Common myeloid progenitor, CD34-positive (primary cell): Measurements from ENCODE around the gene PRRC2A.

Experiments used
- CTCF ChIA-PET: fragments of 350-600 bp; sonication (Branson Sonifier 250); formaldehyde crosslinking; loops from one replicate; lab custom pipeline; 2021; ENCODE audit warnings: antibody characterized with exemption; lab: Charles Lee
- POLR2A ChIA-PET: fragments of 350-600 bp; sonication (Branson Sonifier 250); formaldehyde crosslinking; loops from one replicate; lab custom pipeline; 2021; ENCODE audit warnings: antibody characterized with exemption; lab: Charles Lee
- DNase-seq, 3 donors: peaks; one replicate each; pipeline versions ENCODE4 v3.0.0 to v3.0.0-alpha.2; 2013
- H3K27ac ChIP-seq, 2 experiments: 1 replicate in 1 of 2; 2 replicates in 1 of 2; pipeline ENCODE4 v1.7.0; 2013; ENCODE audit warnings: inconsistent platforms in 2 of 2, low read length in 2 of 2, mild to moderate bottlenecking in 2 of 2, low read depth in 1 of 2, moderate library complexity in 1 of 2; ENCODE audit not compliant: severe bottlenecking in 2 of 2, insufficient read depth in 1 of 2, poor library complexity in 1 of 2
- H3K27me3 ChIP-seq, 5 experiments: replicated peaks in 2 of 5; 1 replicate in 3 of 5; 2 replicates in 2 of 5; pipeline versions ENCODE4 v1.6.1 to v1.7.0; 2013; ENCODE audit warnings: low read length in 4 of 5, mild to moderate bottlenecking in 2 of 5, moderate library complexity in 2 of 5, inconsistent platforms in 1 of 5; ENCODE audit not compliant: insufficient read depth in 5 of 5, control insufficient read depth in 4 of 5
- H3K36me3 ChIP-seq, 4 experiments: 1 replicate in 2 of 4; 2 replicates in 2 of 4; pipeline versions ENCODE4 v1.6.1 to v1.7.0; 2013; ENCODE audit warnings: low read length in 3 of 4, control low read depth in 1 of 4, mild to moderate bottlenecking in 1 of 4; ENCODE audit not compliant: control insufficient read depth in 4 of 4, insufficient read depth in 4 of 4
- H3K4me1 ChIP-seq, 4 experiments: 1 replicate in 3 of 4; 2 replicates in 1 of 4; pipeline versions ENCODE4 v1.6.1 to v1.7.1; 2013; ENCODE audit warnings: low read length in 3 of 4, mild to moderate bottlenecking in 3 of 4, control low read depth in 1 of 4, inconsistent platforms in 1 of 4, moderate library complexity in 1 of 4; ENCODE audit not compliant: control insufficient read depth in 4 of 4, insufficient read depth in 4 of 4; ENCODE audit errors: control extremely low read depth in 1 of 4
- H3K4me3 ChIP-seq, 7 experiments: 1 replicate in 4 of 7; 2 replicates in 3 of 7; pipeline versions ENCODE4 v1.5.1 to v1.7.0; 2013; ENCODE audit warnings: mild to moderate bottlenecking in 7 of 7, low read length in 6 of 7, moderate library complexity in 6 of 7, inconsistent platforms in 2 of 7, low read depth in 2 of 7, control low read depth in 1 of 7; ENCODE audit not compliant: insufficient read depth in 4 of 7, control insufficient read depth in 1 of 7; ENCODE audit errors: extremely low read depth in 1 of 7
- H3K9me3 ChIP-seq, 5 experiments: 1 replicate in 4 of 5; 2 replicates in 1 of 5; pipeline versions ENCODE4 v1.6.1 to v1.7.1; 2013; ENCODE audit warnings: low read length in 4 of 5, mild to moderate bottlenecking in 2 of 5, inconsistent platforms in 1 of 5, low read depth in 1 of 5, moderate library complexity in 1 of 5; ENCODE audit not compliant: control insufficient read depth in 4 of 5, insufficient read depth in 2 of 5; ENCODE audit errors: control extremely low read depth in 1 of 5
- WGBS: methylation state at CpG from one replicate; pipeline ENCODE4 v1.1.5; 2013; ENCODE audit not compliant: insufficient coverage; 5-methylcytosine and 5-hydroxymethylcytosine counted together

PRRC2A gene

GRCh38 chr6:31579546-31580437 is 40.7 kb upstream of the PRRC2A start:
- POLR2A ChIA-PET: interaction anchor here (1.4 to 2.4 kb wide), 2 partner anchors 19 to 29 kb away, joined by 8 read pairs; no protein-coding TSS in a partner anchor
- CTCF ChIA-PET: interaction anchor here (0.8 to 19.6 kb wide), 8 partner anchors 10 to 81 kb away, joined by 3 to 605 read pairs (median 4); partner anchors contain the start of genes AIF1, ATP6V1G2, C6orf47 and DDX39B
- H3K4me3 ChIP-seq: peak overlapping the region in 6 of 7 experiments; percentile 85 to 96 (median 90)
- WGBS: 97% methylated on average over 3 of the region's 8 CpGs
- H3K27ac ChIP-seq: no peak overlapping the region
- no peaks in the 10 kb centered on the region for H3K36me3 ChIP-seq
- no peaks in the 10 kb centered on the region for H3K9me3 ChIP-seq
- H3K4me1 ChIP-seq: peaks cover 8 to 64% (median 56%) of the 10 kb centered on the region in 4 experiments
- no peaks in the 10 kb centered on the region for H3K27me3 ChIP-seq
- DNase-seq: no peak

GRCh38 chr6:31580438-31580740 is 40.1 kb upstream of the PRRC2A start:
- Histone ChIP-seq H3K27ac (no peak overlapping the region), H3K4me1 (peaks cover 10 to 64% (median 57%) of the 10 kb centered on the region in 4 experiments), H3K36me3 (no peaks in the 10 kb centered on the region), H3K27me3 (no peaks in the 10 kb centered on the region), H3K4me3 (peak overlapping the region; percentile 85 to 96 (median 91)), H3K9me3 (no peaks in the 10 kb centered on the region)
- POLR2A ChIA-PET: interaction anchor here (0.8 to 2.4 kb wide), 6 partner anchors 18 to 33 kb away, joined by 3 to 8 read pairs (median 4); partner anchors contain the start of gene NFKBIL1
- CTCF ChIA-PET: interaction anchor here (0.8 to 19.6 kb wide), 8 partner anchors 9 to 80 kb away, joined by 3 to 605 read pairs (median 4); partner anchors contain the start of genes AIF1, ATP6V1G2, C6orf47 and DDX39B
- WGBS: 43% methylated on average over 10 of the region's 11 CpGs
- no peak for DNase-seq

- ChIA-PET CTCF (interaction anchor here (0.8 to 19.6 kb wide), 8 partner anchors 9 to 46 kb away, joined by 3 to 605 read pairs (median 5); partner anchors contain the start of genes AIF1, ATP6V1G2, DDX39B and LTA), POLR2A (interaction anchor here (0.8 to 2.4 kb wide), 8 partner anchors 13 to 34 kb away, joined by 3 to 8 read pairs (median 4); partner anchors contain the start of gene NFKBIL1)
- under 1% methylated on average over 40 of the region's 62 CpGs for WGBS
- DNase-seq: peak; percentile 81 to 86 (median 85)
- Histone ChIP-seq H3K27me3 (no peaks in the 10 kb centered on the region), H3K4me1 (peaks cover 12 to 65% (median 57%) of the 10 kb centered on the region in 4 experiments), H3K9me3 (no peaks in the 10 kb centered on the region), H3K4me3 (peak overlapping the region; percentile 85 to 96 (median 91)), H3K27ac (peak overlapping the region; percentile 46 to 83), H3K36me3 (no peaks in the 10 kb centered on the region)
Observed at GRCh38 chr6:31580807-31581433, 39.6 kb upstream of the PRRC2A start.

GRCh38 chr6:31581434-31582229 is 38.9 kb upstream of the PRRC2A start:
- H3K36me3 ChIP-seq: no peaks in the 10 kb centered on the region
- POLR2A ChIA-PET: interaction anchor here (0.8 to 2.4 kb wide), 11 partner anchors 12 to 35 kb away, joined by 3 to 8 read pairs (median 4); partner anchors contain the start of gene NFKBIL1
- CTCF ChIA-PET: interaction anchor here (0.7 to 19.6 kb wide), 7 partner anchors 14 to 70 kb away, joined by 3 to 605 read pairs (median 6); partner anchors contain the start of genes ATP6V1G2, BAG6, DDX39B and LTA
- peak overlapping the region; percentile 85 to 96 (median 91) for H3K4me3 ChIP-seq
- H3K9me3 ChIP-seq: no peaks in the 10 kb centered on the region
- WGBS: 4% methylated on average over 16 of the region's 21 CpGs
- no peak for DNase-seq
- peaks cover 13 to 71% (median 59%) of the 10 kb centered on the region in 4 experiments for H3K4me1 ChIP-seq
- H3K27ac ChIP-seq: peak overlapping the region; percentile 46 to 83
- no peaks in the 10 kb centered on the region for H3K27me3 ChIP-seq

GRCh38 chr6:31582230-31582643 is 38.3 kb upstream of the PRRC2A start, which contains the start of gene LTB:
LTB (minus strand) TSS chr6:31582424; CDS start chr6:31582417, 7 bp downstream.
- peak in 1 of 3 donors; percentile 31 for DNase-seq
- H3K27me3 ChIP-seq: no peaks in the 10 kb centered on the region
- ChIA-PET POLR2A (interaction anchor here (0.6 to 2.3 kb wide), 8 partner anchors 11 to 564 kb away, joined by 3 to 7 read pairs (median 4); partner anchors contain the start of gene NFKBIL1), CTCF (interaction anchor here (0.7 to 19.6 kb wide), 7 partner anchors 7 to 70 kb away, joined by 3 to 605 read pairs (median 76); partner anchors contain the start of genes ATP6V1G2, BAG6, DDX39B and LTA)
- H3K4me3 ChIP-seq: peak within 1 kb of the TSS; percentile 85 to 96 (median 91)
- H3K27ac ChIP-seq: peak within 1 kb of the TSS; percentile 46 to 83
- H3K9me3 ChIP-seq: no peaks in the 10 kb centered on the region
- peaks cover 17 to 71% (median 62%) of the 10 kb centered on the region in 4 experiments for H3K4me1 ChIP-seq
- 0% methylated on average over 2 of the region's 3 CpGs for WGBS
- no peaks in the 10 kb centered on the region for H3K36me3 ChIP-seq

- Histone ChIP-seq H3K4me1 (peaks cover 21 to 93% (median 81%) of the 10 kb centered on the region in 4 experiments), H3K27me3 (no peaks in the 10 kb centered on the region), H3K9me3 (no peaks in the 10 kb centered on the region), H3K36me3 (peaks cover 0 to 16% (median 0%) of the 10 kb centered on the region in 4 experiments), H3K27ac (peak overlapping the region in 1 of 2 experiments; percentile 76), H3K4me3 (peak overlapping the region in 3 of 7 experiments; percentile 35 to 76 (median 51))
- ChIA-PET POLR2A (interaction anchor here (2.3 kb wide), 1 partner anchor 26 kb away, joined by 13 read pairs; no protein-coding TSS in a partner anchor), CTCF (interaction anchor here (1.2 to 19.6 kb wide), 6 partner anchors 10 to 36 kb away, joined by 4 to 605 read pairs (median 108); partner anchors contain the start of genes AIF1, ATP6V1G2, DDX39B and LTA)
- peak in 2 of 3 donors; percentile 31 to 48 for DNase-seq
- 100% methylated on average over 2 of the region's 2 CpGs for WGBS
Observed at GRCh38 chr6:31585491-31585890, 35.0 kb upstream of the PRRC2A start.
